Activated CD4-positive, alpha-beta T cell treated with anti-CD3 and anti-CD28 coated beads, Interleukin-2, amount 10 ng/mL, durations not matched to agents 7 days and 5 days (primary cell): ENCODE results near the gene CLRN1. TPM values are rescaled to one million over a fixed set of nuclear protein-coding genes. Genes with fewer than 3 reads are reported as not detected.

Experiments used
- CTCF ChIA-PET: fragments of 350-600 bp; sonication (Branson Sonifier 250); formaldehyde crosslinking; loops from one replicate; lab custom pipeline; 2021; ENCODE audit warnings: antibody characterized with exemption; lab: Charles Lee
- POLR2A ChIA-PET: fragments of 350-600 bp; sonication (Branson Sonifier 250); formaldehyde crosslinking; loops from one replicate; lab custom pipeline; 2021; ENCODE audit warnings: antibody characterized with exemption; lab: Charles Lee
- DNase-seq: peaks from one replicate; pipeline ENCODE4 v3.0.0-alpha.2; 2020
- H3K27ac Mint-ChIP-seq: one replicate; pipeline ENCODE4 v1.8.0; 2021; ENCODE audit warnings: mild to moderate bottlenecking, moderate library complexity, mixed read lengths
- H3K27me3 Mint-ChIP-seq: one replicate; pipeline ENCODE4 v1.8.0; 2021; ENCODE audit warnings: mixed read lengths
- H3K36me3 Mint-ChIP-seq: one replicate; pipeline ENCODE4 v1.8.0; 2021; ENCODE audit warnings: low read depth, mixed read lengths
- H3K4me1 Mint-ChIP-seq: one replicate; pipeline ENCODE4 v1.8.0; 2021; ENCODE audit warnings: mixed read lengths
- H3K4me3 Mint-ChIP-seq: one replicate; pipeline ENCODE4 v1.8.0; 2021; ENCODE audit warnings: mild to moderate bottlenecking, moderate library complexity, mixed read lengths
- H3K9me3 Mint-ChIP-seq: one replicate; pipeline ENCODE4 v1.8.0; 2021; ENCODE audit warnings: mixed read lengths
- total RNA-seq, 2 experiments: library from RNA; stranded (reverse); gene quantifications; one replicate each; pipeline ENCODE4 v1.2.3, GENCODE V29; 2021

The CLRN1 gene
- not detected for total RNA-seq

GRCh38 chr3:150972366-150973071, at the start of gene CLRN1:
Gene CLRN1, minus strand, starts transcription at chr3:150972727. Its CDS starts 19 bp downstream, at chr3:150972708.
- CTCF ChIA-PET, result no interaction called here
- no peak within 1 kb of the TSS for H3K4me3 Mint-ChIP-seq
- POLR2A ChIA-PET, result no interaction called here

GRCh38 chr3:151016478-151016795, 43.9 kb upstream of the CLRN1 start:
- no peaks in the 10 kb centered on the region for H3K4me1 Mint-ChIP-seq
- CTCF ChIA-PET, result no interaction called here
- H3K27ac Mint-ChIP-seq, result no peak overlapping the region
- H3K9me3 Mint-ChIP-seq, result no peaks in the 10 kb centered on the region
- H3K27me3 Mint-ChIP-seq, result peaks cover 14% of the 10 kb centered on the region
- POLR2A ChIA-PET, result no interaction called here
- H3K36me3 Mint-ChIP-seq, result no peaks in the 10 kb centered on the region
- no peak for DNase-seq
- H3K4me3 Mint-ChIP-seq, result no peak overlapping the region

More at GRCh38 chr3:150972366-150973071, at the start of gene CLRN1:
- no peaks in the 10 kb centered on the region for H3K36me3 Mint-ChIP-seq
- H3K27me3 Mint-ChIP-seq, result peaks cover 26% of the 10 kb centered on the region
- H3K9me3 Mint-ChIP-seq, result no peaks in the 10 kb centered on the region
- no peak for DNase-seq
- H3K4me1 Mint-ChIP-seq, result no peaks in the 10 kb centered on the region
- no peak within 1 kb of the TSS for H3K27ac Mint-ChIP-seq

GRCh38 chr3:151015767-151016477, 43.4 kb upstream of the CLRN1 start:
- Mint-ChIP-seq H3K9me3 (no peaks in the 10 kb centered on the region), H3K4me1 (no peaks in the 10 kb centered on the region), H3K27me3 (peaks cover 14% of the 10 kb centered on the region), H3K27ac (no peak overlapping the region), H3K4me3 (no peak overlapping the region), H3K36me3 (no peaks in the 10 kb centered on the region)
- ChIA-PET CTCF (no interaction called here), POLR2A (no interaction called here)
- DNase-seq, result no peak

- Mint-ChIP-seq H3K4me3 (no peak overlapping the region), H3K4me1 (no peaks in the 10 kb centered on the region), H3K9me3 (no peaks in the 10 kb centered on the region), H3K27me3 (peaks cover 14% of the 10 kb centered on the region), H3K27ac (no peak overlapping the region), H3K36me3 (no peaks in the 10 kb centered on the region)
- DNase-seq, result no peak
- POLR2A ChIA-PET, result no interaction called here
- CTCF ChIA-PET, result no interaction called here
These were observed 42.7 kb upstream of the CLRN1 start for GRCh38 chr3:151015181-151015580.

- DNase-seq, result no peak
- H3K9me3 Mint-ChIP-seq, result no peaks in the 10 kb centered on the region
- H3K27ac Mint-ChIP-seq, result no peak overlapping the region
- no peak overlapping the region for H3K4me3 Mint-ChIP-seq
- POLR2A ChIA-PET, result no interaction called here
- H3K36me3 Mint-ChIP-seq, result no peaks in the 10 kb centered on the region
- peaks cover 14% of the 10 kb centered on the region for H3K27me3 Mint-ChIP-seq
- CTCF ChIA-PET, result no interaction called here
- no peaks in the 10 kb centered on the region for H3K4me1 Mint-ChIP-seq
These were observed 42.0 kb upstream of the CLRN1 start for GRCh38 chr3:151014501-151015018.

GRCh38 chr3:151012753-151013152, 40.2 kb upstream of the CLRN1 start:
- H3K27me3 Mint-ChIP-seq, result peaks cover 16% of the 10 kb centered on the region
- CTCF ChIA-PET, result no interaction called here
- POLR2A ChIA-PET, result no interaction called here
- no peaks in the 10 kb centered on the region for H3K4me1 Mint-ChIP-seq
- no peak for DNase-seq
- H3K27ac Mint-ChIP-seq, result no peak overlapping the region
- H3K36me3 Mint-ChIP-seq, result no peaks in the 10 kb centered on the region
- no peak overlapping the region for H3K4me3 Mint-ChIP-seq
- H3K9me3 Mint-ChIP-seq, result no peaks in the 10 kb centered on the region

GRCh38 chr3:151011427-151011826, 38.9 kb upstream of the CLRN1 start:
- no peak for DNase-seq
- no peak overlapping the region for H3K27ac Mint-ChIP-seq
- no peaks in the 10 kb centered on the region for H3K36me3 Mint-ChIP-seq
- no peaks in the 10 kb centered on the region for H3K9me3 Mint-ChIP-seq
- H3K27me3 Mint-ChIP-seq, result peaks cover 20% of the 10 kb centered on the region
- H3K4me1 Mint-ChIP-seq, result no peaks in the 10 kb centered on the region
- ChIA-PET CTCF (interaction anchor here (0.6 kb wide), 1 partner anchor 1432 kb away, joined by 3 read pairs; no protein-coding TSS in a partner anchor), POLR2A (no interaction called here)
- no peak overlapping the region for H3K4me3 Mint-ChIP-seq

GRCh38 chr3:151009981-151010380, 37.5 kb upstream of the CLRN1 start:
- POLR2A ChIA-PET, result no interaction called here
- CTCF ChIA-PET, result no interaction called here
- no peak for DNase-seq
- Mint-ChIP-seq H3K36me3 (no peaks in the 10 kb centered on the region), H3K27me3 (peaks cover 14% of the 10 kb centered on the region), H3K4me1 (no peaks in the 10 kb centered on the region), H3K27ac (no peak overlapping the region), H3K4me3 (no peak overlapping the region), H3K9me3 (no peaks in the 10 kb centered on the region)

- no peak overlapping the region for H3K4me3 Mint-ChIP-seq
- no peak overlapping the region for H3K27ac Mint-ChIP-seq
- ChIA-PET CTCF (interaction anchor here (0.6 kb wide), 1 partner anchor 123 kb away, joined by 5 read pairs; no protein-coding TSS in a partner anchor), POLR2A (no interaction called here)
- H3K9me3 Mint-ChIP-seq, result no peaks in the 10 kb centered on the region
- DNase-seq, result no peak
- H3K36me3 Mint-ChIP-seq, result no peaks in the 10 kb centered on the region
- H3K27me3 Mint-ChIP-seq, result peaks cover 17% of the 10 kb centered on the region
- no peaks in the 10 kb centered on the region for H3K4me1 Mint-ChIP-seq
These were observed 36.9 kb upstream of the CLRN1 start for GRCh38 chr3:151009430-151009829.

- DNase-seq, result no peak
- no peak overlapping the region for H3K4me3 Mint-ChIP-seq
- peaks cover 14% of the 10 kb centered on the region for H3K27me3 Mint-ChIP-seq
- ChIA-PET POLR2A (no interaction called here), CTCF (interaction anchor here (0.6 kb wide), 1 partner anchor 124 kb away, joined by 5 read pairs; no protein-coding TSS in a partner anchor)
- H3K27ac Mint-ChIP-seq, result no peak overlapping the region
- no peaks in the 10 kb centered on the region for H3K36me3 Mint-ChIP-seq
- no peaks in the 10 kb centered on the region for H3K9me3 Mint-ChIP-seq
- no peaks in the 10 kb centered on the region for H3K4me1 Mint-ChIP-seq
These were observed 36.2 kb upstream of the CLRN1 start for GRCh38 chr3:151008699-151009098.

- CTCF ChIA-PET, result interaction anchor here (0.5 to 1.5 kb wide), 2 partner anchors 9 to 14 kb away, joined by 3 read pairs; no protein-coding TSS in a partner anchor
- no peak overlapping the region for H3K27ac Mint-ChIP-seq
- no peaks in the 10 kb centered on the region for H3K4me1 Mint-ChIP-seq
- no peaks in the 10 kb centered on the region for H3K9me3 Mint-ChIP-seq
- no peak overlapping the region for H3K4me3 Mint-ChIP-seq
- H3K36me3 Mint-ChIP-seq, result no peaks in the 10 kb centered on the region
- POLR2A ChIA-PET, result no interaction called here
- peaks cover 12% of the 10 kb centered on the region for H3K27me3 Mint-ChIP-seq
- no peak for DNase-seq
These were observed 31.2 kb upstream of the CLRN1 start for GRCh38 chr3:151003768-151004134.

- no peak overlapping the region for H3K27ac Mint-ChIP-seq
- no peaks in the 10 kb centered on the region for H3K4me1 Mint-ChIP-seq
- H3K36me3 Mint-ChIP-seq, result no peaks in the 10 kb centered on the region
- ChIA-PET POLR2A (no interaction called here), CTCF (interaction anchor here (0.5 to 1.5 kb wide), 3 partner anchors 9 to 39 kb away, joined by 3 to 4 read pairs (median 3); no protein-coding TSS in a partner anchor)
- DNase-seq, result no peak
- no peak overlapping the region for H3K4me3 Mint-ChIP-seq
- H3K9me3 Mint-ChIP-seq, result no peaks in the 10 kb centered on the region
- H3K27me3 Mint-ChIP-seq, result peaks cover 13% of the 10 kb centered on the region
These were observed 30.7 kb upstream of the CLRN1 start for GRCh38 chr3:151003029-151003767.
